Psoas muscle (tissue), 8 donors: ENCODE results near the gene VAT1. TPM values are rescaled to one million over a fixed set of nuclear protein-coding genes. Genes with fewer than 3 reads are reported as not detected.

Source experiments
- ATAC-seq, 4 donors: fragments of 200-7000 bp; cut with Tn5 transposase; one replicate each; pipeline ENCODE4 v1.9.1; 2020; ENCODE audit warnings: moderate library complexity in 3 of 4, mild to moderate bottlenecking in 2 of 4
- DNase-seq, 2 donors: peaks; one replicate each; pipeline ENCODE4 v3.0.0-alpha.2; 2020
- H3K27ac ChIP-seq: fragments of 200-600 bp; one replicate; pipeline ENCODE4 v1.8.0; 2022
- H3K27me3 ChIP-seq, 3 donors: fragments of 200-600 bp in 1 of 3; one replicate each; pipeline versions ENCODE4 v1.6.1 to v1.8.0; 2013 to 2022; ENCODE audit warnings: low read length in 2 of 3, mild to moderate bottlenecking in 2 of 3, moderate library complexity in 1 of 3; ENCODE audit not compliant: insufficient read depth in 3 of 3
- H3K36me3 ChIP-seq, 2 donors: fragments of 200-600 bp in 1 of 2; one replicate each; pipeline versions ENCODE4 v1.6.1 to v1.8.0; 2013 to 2022; ENCODE audit warnings: low read depth in 1 of 2, mild to moderate bottlenecking in 1 of 2, moderate library complexity in 1 of 2; ENCODE audit not compliant: insufficient read depth in 1 of 2
- H3K4me1 ChIP-seq: fragments of 200-600 bp; one replicate; pipeline ENCODE4 v1.8.0; 2022
- H3K4me3 ChIP-seq: fragments of 200-600 bp; one replicate; pipeline ENCODE4 v1.8.0; 2022; ENCODE audit warnings: mild to moderate bottlenecking
- H3K9me3 ChIP-seq: fragments of 200-600 bp; one replicate; pipeline ENCODE4 v1.8.0; 2022
- WGBS, 3 donors: extraction: QIAGEN DNeasy Blood & Tissue Kit; methylation state at CpG; one replicate each; pipeline versions ENCODE4 v1.1.6 to v1.1.7; 2013; 5-methylcytosine and 5-hydroxymethylcytosine counted together
- intact Hi-C, 2 donors: fragments of 100-400 bp; cut with DNase I; formaldehyde crosslinking; loops; one replicate each; pipeline versions ENCODE4 v1.11.0 to v1.14.2; 2022
- polyA plus RNA-seq, 3 donors: library from polyadenylated mRNA; stranded (reverse); fragments of 200-250 nt; gene quantifications; one replicate each; pipeline ENCODE4 v1.2.3, GENCODE V29; 2013
- total RNA-seq, 4 donors: library from RNA; stranded (reverse); fragmentation: NEBNext Ultra II Directional in 2 of 4; extraction: Animal tissue kit (Norgen Biotek cat#: 25700) in 2 of 4; gene quantifications; one replicate each; pipeline versions ENCODE4 v1.2.1 to v1.2.4, GENCODE V29; 2021 to 2023
- TF ChIP-seq, protein P1 (sequence below): fragments of 200-600 bp; IDR thresholded peaks from one replicate; pipeline ENCODE4 v1.8.0; 2022; ENCODE audit warnings: antibody characterized with exemption
- donor health status: healthy with polysubstance abuse.
- donor health status: DM: no; HTN: no; CAD: no; lungs with moderate emphysema.
- donor health status: Bipolar disorder and iron deficiency.
- donor health status: healthy.
- donor health status: DM: yes; HTN: yes; CAD: no.
- donor health status: DM: no; HTN: no; CAD: no.
- donor health status: DM: no; HTN: no; CAD: no.
- donor health status: DM: yes; HTN: yes; CAD: no.

VAT1 gene
- total and polyA plus RNA-seq, 7 donors = 19.2 to 50.6 (median 20.2) TPM

DNA sequence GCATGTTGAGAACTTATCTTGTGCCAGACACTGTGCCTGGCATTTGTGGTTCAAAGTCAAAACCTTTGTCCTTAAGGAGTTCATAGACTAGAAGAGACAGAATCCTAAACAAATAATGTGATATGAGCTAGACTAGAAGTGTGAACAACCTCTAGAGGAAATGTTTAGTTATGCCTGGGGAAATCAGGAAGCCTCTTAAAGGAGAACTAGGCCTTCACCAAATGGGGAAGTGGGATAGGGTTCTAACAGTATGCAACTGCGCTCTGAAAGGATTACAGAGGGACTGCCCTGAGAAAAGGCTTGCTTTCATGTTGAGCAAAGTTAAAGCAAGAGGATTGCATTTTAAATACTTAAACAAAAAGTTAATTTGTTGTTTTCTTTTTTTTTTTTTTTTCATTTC, 37.0 kb downstream of the VAT1 start:
- H3K4me1 ChIP-seq = peaks cover 12% of the 10 kb centered on the region
- WGBS, 3 donors = 0 to 68% (median 0%) methylated on average over 1 of the region's 1 CpG
- no peak for DNase-seq
- H3K9me3 ChIP-seq = no peaks in the 10 kb centered on the region
- no peaks in the 10 kb centered on the region for H3K27me3 ChIP-seq
- H3K36me3 ChIP-seq = peaks cover 7 to 68% of the 10 kb centered on the region in 2 donors
- TF ChIP-seq, protein P1, sequence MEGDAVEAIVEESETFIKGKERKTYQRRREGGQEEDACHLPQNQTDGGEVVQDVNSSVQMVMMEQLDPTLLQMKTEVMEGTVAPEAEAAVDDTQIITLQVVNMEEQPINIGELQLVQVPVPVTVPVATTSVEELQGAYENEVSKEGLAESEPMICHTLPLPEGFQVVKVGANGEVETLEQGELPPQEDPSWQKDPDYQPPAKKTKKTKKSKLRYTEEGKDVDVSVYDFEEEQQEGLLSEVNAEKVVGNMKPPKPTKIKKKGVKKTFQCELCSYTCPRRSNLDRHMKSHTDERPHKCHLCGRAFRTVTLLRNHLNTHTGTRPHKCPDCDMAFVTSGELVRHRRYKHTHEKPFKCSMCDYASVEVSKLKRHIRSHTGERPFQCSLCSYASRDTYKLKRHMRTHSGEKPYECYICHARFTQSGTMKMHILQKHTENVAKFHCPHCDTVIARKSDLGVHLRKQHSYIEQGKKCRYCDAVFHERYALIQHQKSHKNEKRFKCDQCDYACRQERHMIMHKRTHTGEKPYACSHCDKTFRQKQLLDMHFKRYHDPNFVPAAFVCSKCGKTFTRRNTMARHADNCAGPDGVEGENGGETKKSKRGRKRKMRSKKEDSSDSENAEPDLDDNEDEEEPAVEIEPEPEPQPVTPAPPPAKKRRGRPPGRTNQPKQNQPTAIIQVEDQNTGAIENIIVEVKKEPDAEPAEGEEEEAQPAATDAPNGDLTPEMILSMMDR = no peak
- H3K27ac ChIP-seq = peak overlapping the region; percentile 30
- intact Hi-C loops = no loop called here
- H3K4me3 ChIP-seq = no peak overlapping the region
- no peak for ATAC-seq

DNA sequence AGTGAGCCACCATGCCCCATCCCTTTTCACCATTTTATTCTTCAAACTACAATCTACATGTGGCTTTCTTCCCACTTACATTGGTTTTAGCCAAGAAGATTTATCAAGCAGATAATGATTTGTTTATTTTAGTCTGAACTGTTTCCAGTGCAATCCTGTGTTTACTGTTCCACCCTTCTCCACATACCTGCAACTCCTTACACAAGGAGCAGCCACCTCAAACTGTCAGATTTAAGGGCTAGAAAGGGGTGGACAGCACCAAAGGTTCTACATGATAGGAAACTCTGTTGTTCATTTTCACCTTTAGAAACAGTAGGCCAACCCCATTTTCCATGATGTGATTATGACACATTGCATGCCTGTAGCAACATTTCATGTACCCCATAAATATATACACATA, 39.9 kb downstream of the VAT1 start:
- DNase-seq = no peak

DNA sequence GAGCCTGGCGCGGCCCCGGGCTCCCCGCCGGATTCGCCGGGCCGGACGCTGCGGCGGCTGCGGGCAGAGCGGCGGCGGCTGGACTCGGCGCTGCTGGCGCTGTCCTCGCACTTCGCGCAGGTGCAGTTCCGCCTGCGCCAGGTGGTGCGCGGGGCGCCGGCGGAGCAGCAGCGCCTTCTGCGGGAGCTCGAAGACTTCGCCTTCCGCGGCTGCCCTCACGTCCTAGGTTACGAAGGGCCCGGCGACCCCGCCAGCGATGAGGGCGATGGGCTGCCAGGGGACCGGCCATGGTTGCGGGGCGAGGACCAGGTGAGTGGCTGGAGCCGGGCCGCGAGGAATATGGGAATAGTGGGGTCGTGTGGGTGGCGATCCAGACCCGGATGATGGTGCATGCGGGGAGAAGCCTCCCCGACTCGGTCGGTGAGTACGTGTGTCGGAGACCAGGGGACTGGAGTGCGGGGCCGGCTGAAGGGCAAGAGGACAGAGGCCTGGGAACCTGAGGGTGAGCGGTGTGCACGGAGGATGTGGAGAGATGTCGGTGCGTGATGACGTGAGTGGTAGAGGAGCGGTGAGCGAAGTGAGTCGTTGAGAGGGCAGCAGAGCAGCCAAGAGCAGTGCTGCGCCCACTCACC, 41.3 kb downstream of the VAT1 start:
- Histone ChIP-seq H3K27ac (peak overlapping the region; percentile 96), H3K4me3 (peak overlapping the region; percentile 93), H3K27me3 (no peaks in the 10 kb centered on the region), H3K4me1 (peaks cover 25% of the 10 kb centered on the region), H3K9me3 (no peaks in the 10 kb centered on the region), H3K36me3 (peaks cover 0 to 25% of the 10 kb centered on the region in 2 donors)
- 0 to 1% (median 0%) methylated on average over 61 to 67 of the region's 67 CpGs for WGBS, 3 donors
- DNase-seq = peak; percentile 39 to 69
- ATAC-seq = peak; percentile 48 to 72 (median 62)
- TF ChIP-seq, protein P1 = peak; percentile 18
- intact Hi-C loops = loop anchor here in 1 of 2 donors (1.0 kb wide), 1 partner anchor 17 kb away; the partner anchor contains the start of gene RPL27

More for the DNA sequence above, 39.9 kb downstream of the VAT1 start:
- intact Hi-C loops = no loop called here
- H3K9me3 ChIP-seq = no peaks in the 10 kb centered on the region
- peak overlapping the region; percentile 96 for H3K27ac ChIP-seq
- H3K27me3 ChIP-seq = no peaks in the 10 kb centered on the region
- TF ChIP-seq, protein P1 = no peak
- no peak for ATAC-seq
- H3K36me3 ChIP-seq = peaks cover 2 to 39% of the 10 kb centered on the region in 2 donors
- peaks cover 25% of the 10 kb centered on the region for H3K4me1 ChIP-seq
- no peak overlapping the region for H3K4me3 ChIP-seq

DNA sequence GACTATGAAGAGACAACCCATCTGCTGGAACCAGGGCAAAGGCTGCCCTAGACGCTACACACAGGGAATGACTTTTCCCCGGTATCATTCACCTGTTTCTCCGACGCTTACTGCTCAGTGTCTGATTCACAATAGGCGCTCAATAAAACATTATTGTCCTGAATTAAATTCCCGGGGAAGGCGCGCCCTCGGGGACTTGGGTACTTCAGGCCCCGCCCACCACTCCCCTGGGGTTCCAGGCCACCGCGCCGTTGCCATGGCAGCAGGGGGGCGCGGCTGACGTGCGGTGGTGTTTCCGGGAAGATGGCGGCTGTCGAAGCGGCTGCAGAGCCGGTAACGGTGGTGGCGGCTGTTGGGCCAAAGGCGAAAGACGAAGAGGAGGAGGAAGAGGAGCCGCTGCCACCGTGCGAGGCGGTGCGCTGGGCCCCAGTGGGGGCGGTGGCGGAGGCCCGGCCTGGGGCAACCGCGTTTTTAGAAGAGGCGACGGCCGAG, 41.9 kb downstream of the VAT1 start, which contains the start of gene RUNDC1:
Gene RUNDC1 (plus strand): TSS at position 292 of the 492 bp plus-strand sequence. CDS start 12 bp downstream, at position 304.
- DNase-seq (peak; percentile 93 to 95), ATAC-seq (peak; percentile 81 to 88 (median 86))
- Histone ChIP-seq H3K9me3 (no peaks in the 10 kb centered on the region), H3K27ac (peak within 1 kb of the TSS; percentile 96), H3K4me3 (peak within 1 kb of the TSS; percentile 93), H3K36me3 (peaks cover 0 to 19% of the 10 kb centered on the region in 2 donors), H3K27me3 (no peaks in the 10 kb centered on the region), H3K4me1 (peaks cover 28% of the 10 kb centered on the region)
- TF ChIP-seq, protein P1 = no peak
- 0 to 1% (median 0%) methylated on average over 28 to 39 of the region's 39 CpGs for WGBS, 3 donors
- intact Hi-C loops = no loop called here
